Hepatocyte (in vitro differentiated cells): ENCODE data around the gene SCT. TPM values are rescaled to one million over a fixed set of nuclear protein-coding genes. Genes with fewer than 3 reads are reported as not detected.

ENCODE experiments used
- DNase-seq: peaks from one replicate; pipeline ENCODE4 v3.0.0-alpha.2; 2016; ENCODE audit warnings: low spot score
- H2AFZ ChIP-seq: fragments of 200-600 bp; sonication (generic); 2 replicates; pipeline ENCODE4 v1.6.0; 2016; ENCODE audit warnings: antibody characterized with exemption, mild to moderate bottlenecking
- H3K27ac ChIP-seq: fragments of 200-600 bp; sonication (generic); 2 replicates; pipeline ENCODE4 v1.5.1; 2016; ENCODE audit warnings: mild to moderate bottlenecking
- H3K27me3 ChIP-seq: fragments of 200-600 bp; sonication (generic); 2 replicates; pipeline ENCODE4 v1.6.1; 2016
- H3K36me3 ChIP-seq: fragments of 200-600 bp; sonication (generic); replicated peaks from 2 replicates; pipeline ENCODE4 v1.5.1; 2016; ENCODE audit warnings: low read depth; ENCODE audit not compliant: insufficient read depth
- H3K4me1 ChIP-seq: fragments of 200-600 bp; sonication (generic); 2 replicates; pipeline ENCODE4 v1.5.1; 2016; ENCODE audit warnings: mild to moderate bottlenecking, moderate library complexity; ENCODE audit not compliant: insufficient read depth
- H3K4me2 ChIP-seq: fragments of 200-600 bp; sonication (generic); 2 replicates; pipeline ENCODE4 v1.6.0; 2016
- H3K4me3 ChIP-seq: fragments of 200-600 bp; sonication (generic); 2 replicates; pipeline ENCODE4 v1.5.1; 2016; ENCODE audit warnings: mild to moderate bottlenecking
- H3K79me2 ChIP-seq: fragments of 200-600 bp; sonication (generic); 2 replicates; pipeline ENCODE4 v1.6.0; 2017; ENCODE audit warnings: mild to moderate bottlenecking
- H3K9me2 ChIP-seq: fragments of 200-600 bp; sonication (generic); replicated peaks from 2 replicates; pipeline ENCODE4 v1.6.0; 2017; ENCODE audit warnings: mild to moderate bottlenecking; ENCODE audit not compliant: insufficient read depth
- H3K9me3 ChIP-seq: fragments of 200-600 bp; sonication (generic); 2 replicates; pipeline ENCODE4 v1.5.1; 2016; ENCODE audit warnings: low read depth, mild to moderate bottlenecking
- H4K20me1 ChIP-seq: fragments of 200-600 bp; sonication (generic); 2 replicates; pipeline ENCODE4 v1.6.0; 2016; ENCODE audit warnings: mild to moderate bottlenecking; ENCODE audit not compliant: insufficient read depth, poor library complexity, severe bottlenecking
- EZH2 ChIP-seq: fragments of 200-600 bp; sonication (generic); IDR thresholded peaks from 2 replicates; pipeline ENCODE4 v1.6.1; 2016; ENCODE audit warnings: antibody characterized with exemption, mild to moderate bottlenecking, borderline replicate concordance
- EZH2phosphoT487 ChIP-seq: fragments of 200-600 bp; sonication (generic); IDR thresholded peaks from one replicate; pipeline ENCODE4 v1.6.1; 2018; ENCODE audit warnings: antibody characterized with exemption, mild to moderate bottlenecking, low read depth, moderate library complexity; ENCODE audit not compliant: unreplicated experiment, severe bottlenecking
- WGBS: methylation state at CpG from one replicate; pipeline ENCODE4 v1.1.6; 2016; ENCODE audit warnings: low lambda C conversion rate; ENCODE audit errors: missing lambda C conversion rate; 5-methylcytosine and 5-hydroxymethylcytosine counted together
- polyA plus RNA-seq: library from polyadenylated mRNA; unstranded; fragments of >200 nt; fragmentation: Nextera tagmentation; extraction: Ambion mirVana; gene quantifications from 2 replicates; pipeline ENCODE4 v1.2.1, GENCODE V29; 2016
- total RNA-seq: library from RNA; depleted of rRNA; stranded (reverse); fragments of >200 nt; gene quantifications from 2 replicates; pipeline ENCODE4 v1.2.3, GENCODE V29; 2014
- TF ChIP-seq, protein P1 (sequence below): fragments of 200-600 bp; sonication (generic); IDR thresholded peaks from 2 replicates; pipeline ENCODE4 v1.5.1; 2016; ENCODE audit warnings: antibody characterized with exemption, mild to moderate bottlenecking; ENCODE audit not compliant: poor library complexity

Gene SCT
- total and polyA plus RNA-seq, 2 experiments from 2014 or later: 21.7 TPM; not detected in 1

DNA sequence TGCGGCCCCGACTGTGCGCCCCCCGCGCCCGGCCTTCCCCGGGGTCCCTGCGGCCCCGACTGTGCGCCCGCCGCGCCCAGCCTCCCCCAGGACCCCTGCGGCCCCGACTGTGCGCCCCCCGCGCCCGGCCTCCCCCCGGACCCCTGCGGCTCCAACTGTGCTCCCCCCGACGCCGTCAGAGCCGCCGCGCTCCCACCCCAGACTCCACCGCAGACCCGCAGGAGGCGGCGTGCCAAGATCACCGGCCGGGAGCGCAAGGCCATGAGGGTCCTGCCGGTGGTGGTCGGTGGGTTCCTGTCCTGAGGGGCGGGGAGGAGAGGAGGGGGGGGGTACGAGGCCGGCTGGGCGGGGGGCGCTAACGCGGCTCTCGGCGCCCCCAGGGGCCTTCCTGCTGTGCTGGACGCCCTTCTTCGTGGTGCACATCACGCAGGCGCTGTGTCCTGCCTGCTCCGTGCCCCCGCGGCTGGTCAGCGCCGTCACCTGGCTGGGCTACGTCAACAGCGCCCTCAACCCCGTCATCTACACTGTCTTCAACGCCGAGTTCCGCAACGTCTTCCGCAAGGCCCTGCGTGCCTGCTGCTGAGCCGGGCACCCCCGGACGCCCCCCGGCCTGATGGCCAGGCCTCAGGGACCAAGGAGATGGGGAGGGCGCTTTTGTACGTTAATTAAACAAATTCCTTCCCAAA, 13.2 kb upstream of the SCT start:
- 31% methylated on average over 35 of the region's 69 CpGs for WGBS
- Histone ChIP-seq H3K4me1 (peaks cover 22% of the 10 kb centered on the region), H3K4me3 (no peak overlapping the region), H3K27me3 (peaks cover 40% of the 10 kb centered on the region), H3K9me2 (no peaks in the 10 kb centered on the region), H2AFZ (no peak overlapping the region), H3K27ac (no peak overlapping the region), H3K36me3 (no peaks in the 10 kb centered on the region), H3K9me3 (no peaks in the 10 kb centered on the region), H3K4me2 (no peak overlapping the region), H3K79me2 (no peaks in the 10 kb centered on the region), H4K20me1 (peaks cover 40% of the 10 kb centered on the region)
- TF ChIP-seq EZH2 (peak; percentile 64), EZH2phosphoT487 (no peak)
- TF ChIP-seq, protein P1, sequence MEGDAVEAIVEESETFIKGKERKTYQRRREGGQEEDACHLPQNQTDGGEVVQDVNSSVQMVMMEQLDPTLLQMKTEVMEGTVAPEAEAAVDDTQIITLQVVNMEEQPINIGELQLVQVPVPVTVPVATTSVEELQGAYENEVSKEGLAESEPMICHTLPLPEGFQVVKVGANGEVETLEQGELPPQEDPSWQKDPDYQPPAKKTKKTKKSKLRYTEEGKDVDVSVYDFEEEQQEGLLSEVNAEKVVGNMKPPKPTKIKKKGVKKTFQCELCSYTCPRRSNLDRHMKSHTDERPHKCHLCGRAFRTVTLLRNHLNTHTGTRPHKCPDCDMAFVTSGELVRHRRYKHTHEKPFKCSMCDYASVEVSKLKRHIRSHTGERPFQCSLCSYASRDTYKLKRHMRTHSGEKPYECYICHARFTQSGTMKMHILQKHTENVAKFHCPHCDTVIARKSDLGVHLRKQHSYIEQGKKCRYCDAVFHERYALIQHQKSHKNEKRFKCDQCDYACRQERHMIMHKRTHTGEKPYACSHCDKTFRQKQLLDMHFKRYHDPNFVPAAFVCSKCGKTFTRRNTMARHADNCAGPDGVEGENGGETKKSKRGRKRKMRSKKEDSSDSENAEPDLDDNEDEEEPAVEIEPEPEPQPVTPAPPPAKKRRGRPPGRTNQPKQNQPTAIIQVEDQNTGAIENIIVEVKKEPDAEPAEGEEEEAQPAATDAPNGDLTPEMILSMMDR: no peak
- DNase-seq: peak; percentile 8

DNA sequence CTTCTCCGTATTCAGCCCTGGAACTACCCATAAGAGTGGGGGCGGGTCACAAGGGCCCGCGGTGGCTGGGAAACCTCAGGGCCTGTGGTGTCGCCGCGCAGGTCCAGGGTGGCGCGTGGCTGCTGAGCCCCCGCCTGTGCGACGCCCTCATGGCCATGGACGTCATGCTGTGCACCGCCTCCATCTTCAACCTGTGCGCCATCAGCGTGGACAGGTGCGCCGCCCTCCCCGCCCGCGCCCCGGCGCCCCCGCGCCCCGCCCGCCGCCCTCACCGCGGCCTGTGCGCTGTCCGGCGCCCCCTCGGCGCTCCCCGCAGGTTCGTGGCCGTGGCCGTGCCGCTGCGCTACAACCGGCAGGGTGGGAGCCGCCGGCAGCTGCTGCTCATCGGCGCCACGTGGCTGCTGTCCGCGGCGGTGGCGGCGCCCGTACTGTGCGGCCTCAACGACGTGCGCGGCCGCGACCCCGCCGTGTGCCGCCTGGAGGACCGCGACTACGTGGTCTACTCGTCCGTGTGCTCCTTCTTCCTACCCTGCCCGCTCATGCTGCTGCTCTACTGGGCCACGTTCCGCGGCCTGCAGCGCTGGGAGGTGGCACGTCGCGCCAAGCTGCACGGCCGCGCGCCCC, 12.5 kb upstream of the SCT start:
- Histone ChIP-seq H3K36me3 (no peaks in the 10 kb centered on the region), H3K27me3 (peaks cover 40% of the 10 kb centered on the region), H3K9me3 (no peaks in the 10 kb centered on the region), H2AFZ (no peak overlapping the region), H3K79me2 (no peaks in the 10 kb centered on the region), H3K9me2 (no peaks in the 10 kb centered on the region), H3K4me1 (peaks cover 22% of the 10 kb centered on the region), H4K20me1 (peaks cover 42% of the 10 kb centered on the region), H3K4me2 (peak overlapping the region; percentile 82), H3K4me3 (no peak overlapping the region), H3K27ac (no peak overlapping the region)
- WGBS: 3% methylated on average over 36 of the region's 80 CpGs
- TF ChIP-seq, protein P1: no peak
- TF ChIP-seq EZH2 (peak; percentile 11), EZH2phosphoT487 (peak; percentile 72)
- DNase-seq: peak; percentile 38

DNA sequence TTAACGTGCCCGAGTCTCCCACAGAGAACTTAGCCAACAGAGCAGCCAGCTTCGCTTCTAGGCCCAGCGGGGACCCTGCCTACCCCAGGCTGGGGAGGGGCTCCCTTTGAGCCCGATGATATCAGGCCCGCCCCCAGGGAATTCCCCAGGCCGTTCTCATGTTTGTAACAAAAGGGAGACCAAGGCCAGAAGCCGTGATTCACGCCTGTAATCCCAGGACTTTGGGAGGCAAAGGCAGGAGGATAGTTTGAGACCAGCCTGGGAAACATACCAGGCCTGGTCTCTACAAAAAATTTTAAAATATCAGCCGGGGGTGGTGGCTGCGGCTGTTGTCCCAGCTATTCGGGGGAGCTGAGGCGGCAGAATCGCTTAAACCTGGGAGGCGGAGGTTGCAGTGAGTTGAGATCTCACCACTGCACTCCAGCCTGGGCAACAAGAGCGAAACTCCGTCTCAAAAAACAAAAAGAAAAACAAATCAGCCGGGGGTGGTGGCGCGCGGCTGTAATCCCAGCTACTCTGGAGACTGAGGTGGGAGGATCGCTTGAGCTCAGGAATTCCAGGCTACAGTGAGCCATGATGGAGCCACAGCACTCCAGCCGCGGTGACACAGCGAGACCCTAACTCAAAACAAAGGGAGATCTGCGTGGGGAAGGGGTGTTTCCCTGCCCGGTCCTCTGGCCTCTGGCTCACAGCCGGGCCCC, 11.8 kb upstream of the SCT start:
- Histone ChIP-seq H3K4me2 (peak overlapping the region; percentile 82), H4K20me1 (peaks cover 43% of the 10 kb centered on the region)

More for the DNA sequence above, 11.8 kb upstream of the SCT start:
- Histone ChIP-seq H3K79me2 (no peaks in the 10 kb centered on the region), H3K4me3 (no peak overlapping the region), H3K9me3 (no peaks in the 10 kb centered on the region), H3K4me1 (peaks cover 22% of the 10 kb centered on the region), H3K36me3 (no peaks in the 10 kb centered on the region), H3K27ac (no peak overlapping the region), H3K27me3 (peaks cover 40% of the 10 kb centered on the region), H3K9me2 (no peaks in the 10 kb centered on the region), H2AFZ (no peak overlapping the region)
- TF ChIP-seq, protein P1: no peak
- TF ChIP-seq EZH2phosphoT487: no peak
- TF ChIP-seq EZH2: peak; percentile 37
- WGBS: 22% methylated on average over 28 of the region's 28 CpGs
- DNase-seq: peak; percentile 38
